Peyer's patch (tissue), 4 donors: ENCODE measurements around the gene NME4. TPM values are rescaled to one million over a fixed set of nuclear protein-coding genes. Genes with fewer than 3 reads are reported as not detected.
"Not testable (repeated sequence)": the region's sequence is repeated elsewhere in the genome, so short reads cannot be mapped to it uniquely, and the experiment has no call there.

Experiments used
- DNase-seq, 3 donors: peaks; one replicate each; pipeline ENCODE4 v3.0.0-alpha.2; 2017 to 2019
- H3K27ac ChIP-seq, 4 donors: fragments of 200-600 bp; sonication (generic); one replicate each; pipeline ENCODE4 v1.5.1; 2016 to 2019
- H3K27me3 ChIP-seq, 2 donors: fragments of 200-600 bp; sonication (generic); one replicate each; pipeline ENCODE4 v1.5.1; 2019
- H3K36me3 ChIP-seq, 3 donors: fragments of 200-600 bp; sonication (generic); one replicate each; pipeline ENCODE4 v1.5.1; 2016 to 2019
- H3K4me1 ChIP-seq, 4 donors: fragments of 200-600 bp; sonication (generic); one replicate each; pipeline ENCODE4 v1.5.1; 2016 to 2019
- H3K4me3 ChIP-seq, 4 donors: fragments of 200-600 bp; sonication (generic); 1 replicate in 3 of 4; 2 replicates in 1 of 4; pipeline ENCODE4 v1.5.1; 2016 to 2019; ENCODE audit warnings: mild to moderate bottlenecking in 1 of 4
- H3K9me3 ChIP-seq, 4 donors: fragments of 200-600 bp; sonication (generic); one replicate each; pipeline ENCODE4 v1.5.1; 2016 to 2019; ENCODE audit warnings: mild to moderate bottlenecking in 1 of 4
- CTCF ChIP-seq, 6 experiments: fragments of 450-650 bp in 4 of 6; fragments of 200-600 bp in 2 of 6; sonication (generic) in 1 of 6; IDR thresholded peaks; one replicate each; pipeline ENCODE4 v1.5.1; 2017 to 2019; ENCODE audit warnings: antibody characterized with exemption in 6 of 6, mild to moderate bottlenecking in 3 of 6, moderate library complexity in 1 of 6
- POLR2A ChIP-seq, 2 donors: fragments of 450-650 bp; IDR thresholded peaks; one replicate each; pipeline ENCODE4 v1.5.1; 2017; ENCODE audit warnings: antibody characterized with exemption in 2 of 2, mild to moderate bottlenecking in 2 of 2, moderate library complexity in 2 of 2
- total RNA-seq, 4 donors: library from RNA; depleted of rRNA; stranded (reverse); fragments of >200 nt; gene quantifications; one replicate each; pipeline ENCODE4 v1.1.0, GENCODE V29; 2016

The NME4 gene
- total RNA-seq, 4 donors from 2014 or later: 9.6 to 65.2 (median 29.5) TPM

GRCh38 chr16:375927-376816 lies 20.8 kb upstream of the NME4 start:
- Histone ChIP-seq H3K4me1 (peaks cover 0 to 27% (median 5%) of the 10 kb centered on the region in 4 donors), H3K27ac (no peak overlapping the region), H3K9me3 (no peaks in the 10 kb centered on the region), H3K36me3 (peaks cover 0 to 59% (median 0%) of the 10 kb centered on the region in 3 donors), H3K4me3 (no peak overlapping the region), H3K27me3 (no peaks in the 10 kb centered on the region)
- TF ChIP-seq CTCF (IDR thresholded peaks at IDR 0.05): no peak
- no peak for TF ChIP-seq POLR2A (IDR thresholded peaks at IDR 0.05)
- DNase-seq: no peak

GRCh38 chr16:376817-377418 lies 20.1 kb upstream of the NME4 start:
- Histone ChIP-seq H3K9me3 (no peaks in the 10 kb centered on the region), H3K36me3 (peaks cover 0 to 53% (median 0%) of the 10 kb centered on the region in 3 donors), H3K4me3 (no peak overlapping the region), H3K4me1 (peaks cover 0 to 25% (median 4%) of the 10 kb centered on the region in 4 donors), H3K27ac (no peak overlapping the region), H3K27me3 (no peaks in the 10 kb centered on the region)
- no peak for DNase-seq
- TF ChIP-seq CTCF (IDR thresholded peaks at IDR 0.05) (no peak), POLR2A (IDR thresholded peaks at IDR 0.05) (no peak)

GRCh38 chr16:377419-377951 lies 19.5 kb upstream of the NME4 start:
- Histone ChIP-seq H3K27ac (no peak overlapping the region), H3K4me3 (no peak overlapping the region), H3K4me1 (peaks cover 0 to 25% (median 4%) of the 10 kb centered on the region in 4 donors), H3K27me3 (no peaks in the 10 kb centered on the region), H3K36me3 (peaks cover 0 to 48% (median 0%) of the 10 kb centered on the region in 3 donors), H3K9me3 (no peaks in the 10 kb centered on the region)
- DNase-seq: no peak
- TF ChIP-seq POLR2A (IDR thresholded peaks at IDR 0.05) (no peak), CTCF (IDR thresholded peaks at IDR 0.05) (no peak)

- H3K9me3 ChIP-seq, H3K4me3 ChIP-seq, DNase-seq, H3K27ac ChIP-seq, H3K27me3 ChIP-seq: not testable (repeated sequence)
- H3K36me3 ChIP-seq: peaks cover 0 to 41% (median 0%) of the 10 kb centered on the region in 3 donors
- peaks cover 0 to 28% (median 4%) of the 10 kb centered on the region in 4 donors for H3K4me1 ChIP-seq
Observed at GRCh38 chr16:378113-378820, 18.7 kb upstream of the NME4 start.

- Histone ChIP-seq H3K27ac (no peak overlapping the region), H3K9me3 (no peaks in the 10 kb centered on the region), H3K27me3 (no peaks in the 10 kb centered on the region), H3K36me3 (peaks cover 0 to 36% (median 0%) of the 10 kb centered on the region in 3 donors), H3K4me3 (no peak overlapping the region), H3K4me1 (peaks cover 0 to 33% (median 4%) of the 10 kb centered on the region in 4 donors)
- DNase-seq: no peak
- TF ChIP-seq POLR2A (IDR thresholded peaks at IDR 0.05) (no peak), CTCF (IDR thresholded peaks at IDR 0.05) (no peak)
Observed at GRCh38 chr16:378821-379182, 18.2 kb upstream of the NME4 start.
